Tibial nerve (tissue), 4 donors: Measurements from ENCODE around the gene CEACAM19. TPM values are rescaled to one million over a fixed set of nuclear protein-coding genes. Genes with fewer than 3 reads are reported as not detected.

Source experiments
- DNase-seq, 2 donors: peaks; one replicate each; pipeline ENCODE4 v3.0.0-alpha.2; 2019; ENCODE audit warnings: low spot score in 2 of 2
- H3K27ac ChIP-seq, 4 donors: fragments of 200-600 bp; sonication (generic) in 3 of 4; one replicate each; pipeline ENCODE4 v1.5.1; 2017 to 2019; ENCODE audit warnings: mild to moderate bottlenecking in 1 of 4
- H3K27me3 ChIP-seq, 2 donors: fragments of 200-600 bp; sonication (generic) in 1 of 2; one replicate each; pipeline versions ENCODE4 v1.5.1 to v1.6.0; 2017 to 2019
- H3K36me3 ChIP-seq, 3 donors: fragments of 200-600 bp; sonication (generic); one replicate each; pipeline ENCODE4 v1.5.1; 2018 to 2019
- H3K4me1 ChIP-seq, 4 donors: fragments of 200-600 bp; sonication (generic) in 3 of 4; one replicate each; pipeline ENCODE4 v1.5.1; 2017 to 2019
- H3K4me3 ChIP-seq, 4 donors: fragments of 200-600 bp; sonication (generic) in 3 of 4; one replicate each; pipeline ENCODE4 v1.5.1; 2017 to 2019; ENCODE audit warnings: mild to moderate bottlenecking in 1 of 4, moderate library complexity in 1 of 4
- H3K9me3 ChIP-seq, 4 donors: fragments of 200-600 bp; sonication (generic) in 3 of 4; one replicate each; pipeline ENCODE4 v1.5.1; 2017 to 2019
- EP300 ChIP-seq, 2 donors: sonication (generic); formaldehyde crosslinking; IDR thresholded peaks; one replicate each; pipeline ENCODE4 v1.6.1; 2017; ENCODE audit warnings: antibody characterized with exemption in 2 of 2, mild to moderate bottlenecking in 1 of 2
- POLR2A ChIP-seq, 2 donors: fragments of 450-650 bp; IDR thresholded peaks; one replicate each; pipeline ENCODE4 v1.6.1; 2017; ENCODE audit warnings: antibody characterized with exemption in 2 of 2, mild to moderate bottlenecking in 2 of 2, moderate library complexity in 2 of 2
- WGBS, 2 donors: methylation state at CpG; one replicate each; pipeline ENCODE4 v1.1.5; 2018; 5-methylcytosine and 5-hydroxymethylcytosine counted together
- small RNA-seq: library from RNA; depleted of rRNA; stranded (forward); fragments of <200 nt; gene quantifications from one replicate; pipeline ENCODE3, GENCODE V24; 2016
- total RNA-seq, 4 donors: library from RNA; depleted of rRNA; stranded (reverse); fragments of >200 nt; gene quantifications; one replicate each; pipeline ENCODE4 v1.1.0, GENCODE V29; 2016
- TF ChIP-seq, protein P1 (sequence below), 5 experiments: fragments of 200-600 bp in 3 of 5; fragments of 450-650 bp in 2 of 5; sonication (generic) in 3 of 5; IDR thresholded peaks; one replicate each; pipeline ENCODE4 v1.5.1; 2016 to 2019; ENCODE audit warnings: antibody characterized with exemption in 5 of 5, mild to moderate bottlenecking in 3 of 5, moderate library complexity in 2 of 5

CEACAM19 gene
- total RNA-seq, 4 donors from 2014 or later: 10.9 to 38.7 (median 15.4) TPM

DNA sequence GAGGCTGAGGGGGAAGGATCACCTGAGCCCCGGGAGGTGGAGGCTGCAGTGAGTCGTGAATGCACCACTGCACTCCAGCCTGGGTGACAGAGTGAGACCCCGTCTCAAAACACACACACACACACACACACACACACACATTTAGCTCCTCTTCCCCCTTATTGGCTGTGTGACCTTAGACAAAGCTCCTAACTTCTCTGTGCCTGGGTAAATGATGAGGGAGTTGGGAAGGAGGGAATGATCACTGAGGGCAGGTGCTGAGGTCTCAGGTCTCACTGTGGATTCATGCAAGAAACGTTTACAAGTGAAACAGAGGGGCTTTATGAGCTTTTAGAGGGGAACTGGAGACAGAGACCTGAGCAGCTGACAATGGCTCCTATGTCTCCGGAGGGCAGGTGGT, 60.3 kb downstream of the CEACAM19 start:
- Histone ChIP-seq H3K27me3 (no peaks in the 10 kb centered on the region), H3K36me3 (no peaks in the 10 kb centered on the region), H3K27ac (no peak overlapping the region), H3K4me1 (no peaks in the 10 kb centered on the region), H3K4me3 (no peak overlapping the region), H3K9me3 (no peaks in the 10 kb centered on the region)
- TF ChIP-seq POLR2A (IDR thresholded peaks at IDR 0.05): no peak
- TF ChIP-seq, protein P1, sequence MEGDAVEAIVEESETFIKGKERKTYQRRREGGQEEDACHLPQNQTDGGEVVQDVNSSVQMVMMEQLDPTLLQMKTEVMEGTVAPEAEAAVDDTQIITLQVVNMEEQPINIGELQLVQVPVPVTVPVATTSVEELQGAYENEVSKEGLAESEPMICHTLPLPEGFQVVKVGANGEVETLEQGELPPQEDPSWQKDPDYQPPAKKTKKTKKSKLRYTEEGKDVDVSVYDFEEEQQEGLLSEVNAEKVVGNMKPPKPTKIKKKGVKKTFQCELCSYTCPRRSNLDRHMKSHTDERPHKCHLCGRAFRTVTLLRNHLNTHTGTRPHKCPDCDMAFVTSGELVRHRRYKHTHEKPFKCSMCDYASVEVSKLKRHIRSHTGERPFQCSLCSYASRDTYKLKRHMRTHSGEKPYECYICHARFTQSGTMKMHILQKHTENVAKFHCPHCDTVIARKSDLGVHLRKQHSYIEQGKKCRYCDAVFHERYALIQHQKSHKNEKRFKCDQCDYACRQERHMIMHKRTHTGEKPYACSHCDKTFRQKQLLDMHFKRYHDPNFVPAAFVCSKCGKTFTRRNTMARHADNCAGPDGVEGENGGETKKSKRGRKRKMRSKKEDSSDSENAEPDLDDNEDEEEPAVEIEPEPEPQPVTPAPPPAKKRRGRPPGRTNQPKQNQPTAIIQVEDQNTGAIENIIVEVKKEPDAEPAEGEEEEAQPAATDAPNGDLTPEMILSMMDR (IDR thresholded peaks at IDR 0.05): no peak
- no peak for TF ChIP-seq EP300 (IDR thresholded peaks at IDR 0.05)
- no peak for DNase-seq
- WGBS, 2 donors: 72 to 78% methylated on average over 5 of the region's 5 CpGs

DNA sequence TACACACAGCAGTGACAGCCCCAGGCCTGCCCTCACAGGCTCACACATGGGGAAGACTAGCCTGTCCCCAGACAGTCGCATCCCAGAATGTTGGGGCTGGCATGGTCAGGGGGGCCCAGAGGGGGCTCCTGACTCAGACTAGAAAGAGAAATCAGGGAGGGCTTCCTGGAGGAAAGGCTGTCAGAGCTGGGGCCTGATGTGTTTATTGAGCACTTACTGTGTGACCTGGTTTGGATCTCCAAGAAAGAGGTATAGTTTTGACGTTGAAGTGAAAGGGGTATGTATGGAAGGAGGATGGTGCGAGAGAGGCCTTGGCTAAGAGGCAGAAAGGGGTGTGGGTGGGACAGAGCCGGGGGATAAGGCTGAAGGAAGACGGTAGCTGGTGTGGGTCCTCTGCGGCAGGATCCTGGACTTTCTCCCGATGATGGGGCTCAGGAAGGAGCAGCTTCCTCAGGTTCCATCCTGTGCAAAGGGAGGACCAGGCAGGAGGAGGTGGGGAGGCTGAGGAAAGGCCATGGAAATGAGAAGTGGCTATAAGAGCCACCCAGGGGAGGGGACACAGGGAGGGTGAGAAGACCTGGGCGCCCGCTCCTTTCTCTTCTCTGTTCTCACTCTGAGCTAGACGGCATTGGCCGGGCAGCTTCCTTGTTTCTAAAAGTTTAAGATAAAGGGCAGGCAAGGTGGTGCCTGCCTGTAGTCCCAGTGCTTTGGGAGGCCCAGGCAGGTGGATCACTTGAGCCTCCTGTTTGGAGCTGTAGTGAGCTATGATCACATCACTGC, 61.1 kb downstream of the CEACAM19 start:
- no peaks in the 10 kb centered on the region for H3K36me3 ChIP-seq
- no peak for DNase-seq
- H3K9me3 ChIP-seq: no peaks in the 10 kb centered on the region
- no peaks in the 10 kb centered on the region for H3K27me3 ChIP-seq
- H3K4me3 ChIP-seq: no peak overlapping the region
- 73 to 75% methylated on average over 11 of the region's 11 CpGs for WGBS, 2 donors
- no peak for TF ChIP-seq POLR2A (IDR thresholded peaks at IDR 0.05)
- TF ChIP-seq EP300 (IDR thresholded peaks at IDR 0.05): no peak
- TF ChIP-seq, protein P1 (IDR thresholded peaks at IDR 0.05): no peak
- no peak overlapping the region for H3K27ac ChIP-seq
- peaks cover 0 to 5% (median 0%) of the 10 kb centered on the region in 4 donors for H3K4me1 ChIP-seq

Small RNAs within 50 kb of the gene (small RNA-seq; reads per million reads assigned to genes)
- not detected for gene RF00285

Other genes with a start within 250 kb of the CEACAM19 start
- 10 to 100 TPM in 1 of 4 donors, 1 to 10 TPM in 3; 2.0 to 29.5 (median 2.2) TPM for gene ZNF229, start 223.0 kb upstream of the CEACAM19 start, total RNA-seq
- 10 to 100 TPM; 12.9 to 38.9 (median 15.7) TPM for gene ZNF180, start 171.0 kb upstream of the CEACAM19 start, total RNA-seq
- gene CEACAM20, start 141.8 kb upstream of the CEACAM19 start, total RNA-seq: not detected
- not detected for gene IGSF23, start 57.9 kb upstream of the CEACAM19 start, total RNA-seq
- 10 to 100 TPM; 55.3 to 71.4 (median 69.6) TPM for gene PVR, start 27.6 kb upstream of the CEACAM19 start, total RNA-seq
- not detected for gene CEACAM16, start 27.7 kb downstream of the CEACAM19 start, total RNA-seq
- gene BCL3, start 77.2 kb downstream of the CEACAM19 start, total RNA-seq: 10 to 100 TPM; 10.3 to 37.8 (median 18.0) TPM
- gene CBLC, start 106.4 kb downstream of the CEACAM19 start, total RNA-seq: not detected
- 100 to 1,000 TPM in 1 of 4 donors, 10 to 100 TPM in 3; 83.5 to 139 (median 90.9) TPM for gene BCAM, start 137.6 kb downstream of the CEACAM19 start, total RNA-seq
- 100 to 1,000 TPM in 1 of 4 donors, 10 to 100 TPM in 3; 63.2 to 126 (median 90.4) TPM for gene NECTIN2, start 174.8 kb downstream of the CEACAM19 start, total RNA-seq
- 10 to 100 TPM; 30.8 to 75.9 (median 48.6) TPM for gene TOMM40, start 219.8 kb downstream of the CEACAM19 start, total RNA-seq
- 100 to 1,000 TPM; 126 to 316 (median 163) TPM for gene APOE, start 234.3 kb downstream of the CEACAM19 start, total RNA-seq
- 100 to 1,000 TPM in 1 of 4 donors, 10 to 100 TPM in 3; 17.2 to 213 (median 49.9) TPM for gene APOC1, start 243.1 kb downstream of the CEACAM19 start, total RNA-seq